ENCODE measurements around the gene COLEC12.

Gene COLEC12

DNA sequence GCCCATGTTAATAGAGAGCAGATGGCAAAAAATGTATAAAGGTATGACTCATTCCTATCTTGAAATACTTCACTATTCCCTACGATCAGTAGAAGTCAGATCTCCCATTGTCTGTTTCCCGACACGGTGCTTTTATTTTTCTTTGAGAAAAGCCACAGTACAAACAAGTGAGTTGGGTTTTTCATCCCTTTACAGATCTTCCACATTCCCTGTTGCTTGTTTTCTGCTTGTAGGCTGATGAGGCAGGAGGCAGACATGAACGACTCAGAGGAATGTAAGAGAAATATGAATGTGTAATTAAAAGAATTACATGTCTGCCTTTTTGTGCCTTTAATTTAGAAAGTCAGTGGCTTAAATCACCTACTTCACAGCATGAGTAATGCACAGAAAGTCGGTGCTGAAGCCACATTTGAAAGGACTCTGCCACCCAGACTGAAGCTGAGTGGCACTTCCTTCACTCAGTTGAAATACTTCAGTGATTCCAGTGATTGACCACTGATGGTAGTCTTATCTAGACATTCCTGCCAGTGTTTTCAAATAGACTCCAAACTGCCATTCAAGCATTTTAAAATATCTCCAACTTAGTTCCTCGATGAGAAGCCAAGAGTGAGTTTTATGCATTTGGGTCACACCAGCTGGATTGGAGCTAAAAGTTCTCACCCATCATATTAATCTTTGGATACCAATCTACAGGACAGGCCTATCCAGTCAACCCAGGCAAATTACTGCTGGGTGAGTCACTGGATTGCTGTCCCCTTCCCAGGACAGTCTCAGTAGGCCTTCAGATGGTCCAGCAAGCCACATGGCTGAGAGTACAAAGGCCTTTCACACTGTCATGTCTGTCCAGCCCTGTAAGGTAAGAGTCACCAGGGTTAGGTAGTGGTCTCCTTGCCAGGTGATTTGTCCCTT lies 79.0 kb downstream of the COLEC12 start:
- TF ChIP-seq, protein P1, sequence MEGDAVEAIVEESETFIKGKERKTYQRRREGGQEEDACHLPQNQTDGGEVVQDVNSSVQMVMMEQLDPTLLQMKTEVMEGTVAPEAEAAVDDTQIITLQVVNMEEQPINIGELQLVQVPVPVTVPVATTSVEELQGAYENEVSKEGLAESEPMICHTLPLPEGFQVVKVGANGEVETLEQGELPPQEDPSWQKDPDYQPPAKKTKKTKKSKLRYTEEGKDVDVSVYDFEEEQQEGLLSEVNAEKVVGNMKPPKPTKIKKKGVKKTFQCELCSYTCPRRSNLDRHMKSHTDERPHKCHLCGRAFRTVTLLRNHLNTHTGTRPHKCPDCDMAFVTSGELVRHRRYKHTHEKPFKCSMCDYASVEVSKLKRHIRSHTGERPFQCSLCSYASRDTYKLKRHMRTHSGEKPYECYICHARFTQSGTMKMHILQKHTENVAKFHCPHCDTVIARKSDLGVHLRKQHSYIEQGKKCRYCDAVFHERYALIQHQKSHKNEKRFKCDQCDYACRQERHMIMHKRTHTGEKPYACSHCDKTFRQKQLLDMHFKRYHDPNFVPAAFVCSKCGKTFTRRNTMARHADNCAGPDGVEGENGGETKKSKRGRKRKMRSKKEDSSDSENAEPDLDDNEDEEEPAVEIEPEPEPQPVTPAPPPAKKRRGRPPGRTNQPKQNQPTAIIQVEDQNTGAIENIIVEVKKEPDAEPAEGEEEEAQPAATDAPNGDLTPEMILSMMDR (IDR thresholded peaks at IDR 0.05; ENCODE audit: low read length, missing control alignments) = no peak
- H3K4me3 ChIP-seq (replicated peaks; ENCODE audit: low read depth, low read length) = no peak overlapping the region
- no peak for DNase-seq (ENCODE audit: low read depth)

DNA sequence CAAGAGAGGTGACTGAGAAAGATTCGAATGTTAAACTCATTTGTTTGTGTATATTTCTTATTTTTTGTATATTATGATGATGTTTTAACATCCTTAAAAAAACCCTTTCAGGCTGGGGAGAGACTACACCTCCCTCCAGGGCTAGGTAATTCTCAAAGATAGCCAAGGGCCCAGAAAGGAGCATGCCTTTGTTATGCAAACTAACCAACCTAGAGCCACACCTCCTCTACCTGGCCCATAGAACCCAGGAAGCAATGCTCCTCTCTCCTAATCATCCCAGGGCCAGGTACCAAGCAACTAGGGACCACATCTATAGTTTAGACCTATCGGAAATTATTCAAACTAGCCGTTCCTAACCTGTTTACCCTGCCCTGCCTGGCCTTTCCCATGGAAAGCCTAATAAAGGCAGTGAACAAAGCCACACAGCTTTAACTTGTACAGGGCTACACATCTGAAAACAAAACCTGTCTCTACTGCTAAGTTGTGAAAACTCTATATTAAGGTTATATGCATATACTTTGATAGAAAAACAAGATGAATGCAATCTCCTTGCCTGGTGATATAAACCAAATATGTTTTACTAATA lies 79.7 kb downstream of the COLEC12 start:
- DNase-seq (ENCODE audit: low read depth) = no peak
- H3K4me3 ChIP-seq (replicated peaks; ENCODE audit: low read depth, low read length) = no peak overlapping the region
- TF ChIP-seq, protein P1 (IDR thresholded peaks at IDR 0.05; ENCODE audit: low read length, missing control alignments) = no peak

DNA sequence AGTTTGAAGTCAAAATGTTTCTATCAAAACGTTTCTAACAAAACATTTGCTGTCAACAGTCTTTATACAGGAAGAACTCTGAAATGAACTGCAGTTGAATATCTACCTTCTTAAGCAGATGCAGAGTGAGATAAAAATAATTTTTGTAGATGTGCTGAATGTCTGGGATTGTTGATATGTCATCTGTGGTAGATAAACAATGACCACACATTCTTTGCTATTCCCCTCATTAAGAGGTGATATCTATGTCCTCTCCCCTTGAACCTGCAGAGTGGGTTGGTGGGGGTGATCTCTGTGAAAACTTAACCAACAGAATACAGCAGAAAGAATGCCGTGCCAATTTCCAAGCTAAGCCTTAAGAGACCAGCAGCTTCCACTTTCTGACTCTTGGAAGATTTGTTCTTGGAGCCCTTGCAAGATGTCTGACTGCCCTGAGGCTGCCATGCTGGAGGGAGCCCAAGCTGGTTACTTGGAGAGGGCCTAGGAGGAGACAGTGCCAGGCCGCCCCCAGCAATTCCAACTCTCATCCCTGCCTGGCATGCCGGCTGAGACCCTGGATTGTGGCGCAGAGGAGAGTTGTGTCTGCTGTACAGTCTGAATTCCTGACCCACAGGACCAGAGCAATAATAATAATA lies 80.8 kb downstream of the COLEC12 start:
- DNase-seq (ENCODE audit: low read depth) = no peak
- TF ChIP-seq, protein P1 (IDR thresholded peaks at IDR 0.05; ENCODE audit: low read length, missing control alignments) = no peak
- no peak overlapping the region for H3K4me3 ChIP-seq (replicated peaks; ENCODE audit: low read depth, low read length)

DNA sequence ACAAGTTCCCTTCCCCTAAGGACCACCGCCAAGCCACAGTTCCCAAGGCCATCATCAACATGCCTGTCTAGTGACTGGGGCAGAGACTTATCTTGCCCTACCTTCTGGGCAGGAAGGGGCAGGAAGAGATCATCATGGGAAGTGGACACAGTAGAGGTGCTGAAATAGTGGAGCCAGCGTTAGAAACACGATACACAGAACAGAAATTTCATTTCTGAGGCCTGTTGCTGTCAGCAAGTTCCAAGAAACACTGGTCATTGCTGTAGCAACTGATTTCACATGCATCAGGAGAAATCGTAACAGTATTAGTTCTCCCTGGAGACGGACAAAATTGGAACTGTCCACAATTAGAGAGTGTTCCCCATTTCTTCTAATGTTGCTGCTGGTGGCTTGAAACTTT lies 83.0 kb downstream of the COLEC12 start:
- peak; percentile 31 for DNase-seq (ENCODE audit: low read depth)
- TF ChIP-seq, protein P1 (IDR thresholded peaks at IDR 0.05; ENCODE audit: low read length, missing control alignments) = no peak
- H3K4me3 ChIP-seq (replicated peaks; ENCODE audit: low read depth, low read length) = no peak overlapping the region

DNA sequence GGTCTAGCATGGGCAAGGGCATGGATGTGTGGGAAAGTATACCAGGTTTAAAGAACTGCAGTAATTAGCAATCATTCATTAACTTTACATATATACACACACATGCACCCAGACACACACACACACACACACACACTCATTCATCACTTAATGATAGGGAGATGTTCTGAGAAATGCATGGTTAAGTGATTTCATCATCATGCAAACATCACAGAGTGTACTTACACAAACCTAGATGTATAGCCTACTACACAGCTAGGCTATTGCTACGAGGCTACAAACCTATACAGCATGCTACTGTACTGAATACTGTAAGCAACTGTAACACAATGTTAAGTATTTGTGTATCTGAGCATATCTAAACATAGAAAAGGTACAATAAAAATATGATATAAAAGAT lies 83.6 kb downstream of the COLEC12 start:
- no peak for DNase-seq (ENCODE audit: low read depth)
- H3K4me3 ChIP-seq (replicated peaks; ENCODE audit: low read depth, low read length) = no peak overlapping the region
- TF ChIP-seq, protein P1 (IDR thresholded peaks at IDR 0.05; ENCODE audit: low read length, missing control alignments) = no peak

DNA sequence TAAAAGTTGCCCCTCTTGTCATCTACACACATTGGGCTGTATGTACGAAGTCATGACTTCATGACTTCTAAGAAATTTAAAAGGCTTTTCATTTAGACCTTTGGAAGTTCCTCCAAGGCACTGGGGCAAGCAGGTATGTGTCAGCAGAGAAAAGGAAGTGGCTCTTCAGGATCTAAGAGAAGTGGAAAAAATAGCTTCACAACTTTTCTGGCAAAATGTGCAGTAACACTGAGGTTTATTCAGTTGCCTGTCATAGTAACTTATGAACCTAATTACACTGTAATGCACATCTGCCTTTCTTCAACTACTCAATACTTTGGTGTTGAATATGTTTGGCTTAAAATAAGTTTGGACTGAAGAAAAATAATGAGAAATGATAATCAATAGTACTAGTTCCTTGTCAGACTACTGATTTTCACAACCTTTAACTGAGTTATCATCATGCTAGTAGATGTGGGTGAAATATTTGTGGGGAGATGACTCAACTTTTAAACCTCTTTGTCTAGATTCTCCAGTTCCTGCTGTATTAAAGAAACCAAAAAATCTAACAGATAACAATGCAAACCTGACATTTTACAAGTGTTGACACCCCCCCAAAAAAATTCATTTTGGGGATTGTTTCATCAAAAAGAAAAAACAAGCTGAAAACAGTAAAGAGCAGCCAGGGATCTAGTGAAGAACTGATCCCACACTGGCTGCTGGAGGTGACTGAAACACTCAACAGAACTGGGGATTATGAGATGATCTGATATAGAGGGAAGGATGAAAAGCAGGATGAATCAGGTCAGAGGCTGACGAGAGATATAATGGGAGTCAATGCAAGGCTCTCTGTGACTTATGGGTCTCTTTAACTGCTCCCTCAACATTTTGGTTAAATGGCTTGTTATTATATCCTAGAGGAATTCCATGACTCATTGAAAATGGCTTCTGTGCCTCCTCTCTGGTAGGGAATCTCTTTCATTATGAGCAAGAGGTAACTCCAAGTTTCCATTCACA lies 84.6 kb downstream of the COLEC12 start:
- H3K4me3 ChIP-seq (replicated peaks; ENCODE audit: low read depth, low read length) = no peak overlapping the region
- TF ChIP-seq, protein P1 (IDR thresholded peaks at IDR 0.05; ENCODE audit: low read length, missing control alignments) = no peak
- peak; percentile 44 for DNase-seq (ENCODE audit: low read depth)
